HPDE6-E6E7 (cell line): Measurements from ENCODE around the gene XRCC4.
A peak's percentile ranks its signal among the peaks of the same experiment; 100 is the strongest.
"Not testable (repeated sequence)": the region's sequence is repeated elsewhere in the genome, so short reads cannot be mapped to it uniquely, and the experiment has no call there.

Experiments
- DNase-seq: peaks from one replicate; pipeline ENCODE4 v3.0.0; 2011; ENCODE audit warnings: missing footprints; ENCODE audit errors: extremely low spot score

The XRCC4 gene

GRCh38 chr5:83076742-83077661 is at the start of gene XRCC4, which contains the start of gene TMEM167A:
TSS of gene XRCC4 (plus strand) at chr5:83077547. CDS start at chr5:83104920, 27,373 bp downstream.
TSS of gene TMEM167A (minus strand) at chr5:83077394. CDS start at chr5:83077323, 71 bp downstream.
- DNase-seq = peak; percentile 99

DNA sequence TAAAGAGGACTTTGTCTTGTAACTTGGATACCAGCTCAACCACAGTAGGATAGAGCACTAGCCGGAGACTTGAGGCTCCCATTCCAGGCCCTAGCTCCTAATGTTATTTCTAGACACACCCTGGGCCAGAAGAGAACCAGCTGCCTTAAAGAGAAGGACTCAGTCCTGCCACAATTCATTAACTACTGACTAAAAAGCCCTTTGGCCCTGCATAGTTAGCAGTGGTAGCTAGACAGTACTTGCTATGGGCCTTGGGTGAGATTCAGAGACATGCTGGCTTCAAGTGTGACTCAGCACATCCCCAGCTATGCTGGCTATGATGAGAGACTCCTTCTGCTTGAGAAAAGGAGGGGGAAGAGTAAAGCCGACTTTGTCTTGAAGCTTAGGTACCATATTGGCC is 47.4 kb upstream of the XRCC4 start:
- DNase-seq = no peak

- DNase-seq = no peak
Measured at GRCh38 chr5:83031381-83031780, 46.0 kb upstream of the XRCC4 start.

GRCh38 chr5:83034036-83034435 is 43.3 kb upstream of the XRCC4 start:
- no peak for DNase-seq

- DNase-seq = no peak
Measured at GRCh38 chr5:83034528-83035207, 42.7 kb upstream of the XRCC4 start.

GRCh38 chr5:83035373-83036100 is 41.8 kb upstream of the XRCC4 start:
- no peak for DNase-seq

GRCh38 chr5:83036991-83037575 is 40.3 kb upstream of the XRCC4 start:
- DNase-seq = no peak

GRCh38 chr5:83038924-83039323 is 38.4 kb upstream of the XRCC4 start:
- DNase-seq = no peak

DNA sequence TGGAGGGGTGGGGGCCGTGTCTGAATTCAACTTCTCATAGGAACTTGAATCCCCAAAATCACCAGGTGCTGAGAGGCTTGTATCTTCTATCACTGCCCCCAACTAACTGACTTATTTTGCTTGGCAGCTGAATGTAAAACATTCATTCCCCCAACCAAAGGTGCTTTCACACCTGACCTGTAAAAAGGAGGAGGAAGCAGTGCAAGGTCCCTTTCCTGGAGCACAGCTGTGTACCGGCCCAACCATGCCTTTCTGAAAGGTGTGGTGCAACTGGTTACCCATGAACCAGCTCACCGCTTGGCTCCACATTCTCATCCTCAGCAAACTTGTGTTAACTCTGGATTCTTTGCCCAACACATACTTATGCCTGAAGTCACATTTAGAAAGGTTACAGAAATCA is 34.8 kb upstream of the XRCC4 start:
- no peak for DNase-seq

DNA sequence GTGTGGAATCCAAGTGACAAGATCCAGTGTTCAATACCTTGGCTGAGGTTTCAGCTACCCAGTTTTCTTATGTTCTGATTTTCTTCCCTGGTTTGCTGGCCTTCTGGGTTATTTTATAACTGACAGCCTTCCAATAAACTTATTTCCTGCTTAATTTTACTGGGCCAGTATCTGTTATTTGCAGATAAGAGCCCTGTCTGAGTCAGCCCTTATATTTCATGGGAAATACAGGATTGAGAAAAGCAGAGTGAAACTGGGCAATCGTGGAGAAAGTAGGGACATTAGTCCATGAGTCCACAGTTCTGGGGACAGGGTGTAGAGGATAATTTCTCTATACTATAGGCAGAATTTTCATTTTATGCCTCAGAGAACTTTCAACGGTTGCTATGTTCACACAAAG is 32.4 kb upstream of the XRCC4 start:
- DNase-seq = no peak

DNA sequence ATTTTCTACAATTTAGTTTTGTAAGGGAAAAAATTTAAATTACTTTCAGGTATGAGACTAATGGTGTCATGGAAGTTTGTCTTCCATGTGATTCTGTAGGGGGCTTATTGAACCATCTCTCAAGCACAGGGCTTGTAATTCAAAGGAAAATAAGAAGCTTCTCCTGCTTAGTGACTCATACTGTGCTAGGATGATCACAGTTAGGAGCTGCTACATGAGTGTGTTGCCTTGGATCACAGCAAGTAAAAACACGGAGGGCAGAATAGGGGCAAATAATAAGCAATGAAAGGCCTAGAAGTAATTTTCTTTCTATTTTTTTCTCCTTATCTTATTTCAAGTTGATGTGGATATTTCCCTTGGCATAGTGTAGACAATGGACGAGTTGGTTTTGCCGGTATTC is 29.1 kb upstream of the XRCC4 start:
- no peak for DNase-seq

DNA sequence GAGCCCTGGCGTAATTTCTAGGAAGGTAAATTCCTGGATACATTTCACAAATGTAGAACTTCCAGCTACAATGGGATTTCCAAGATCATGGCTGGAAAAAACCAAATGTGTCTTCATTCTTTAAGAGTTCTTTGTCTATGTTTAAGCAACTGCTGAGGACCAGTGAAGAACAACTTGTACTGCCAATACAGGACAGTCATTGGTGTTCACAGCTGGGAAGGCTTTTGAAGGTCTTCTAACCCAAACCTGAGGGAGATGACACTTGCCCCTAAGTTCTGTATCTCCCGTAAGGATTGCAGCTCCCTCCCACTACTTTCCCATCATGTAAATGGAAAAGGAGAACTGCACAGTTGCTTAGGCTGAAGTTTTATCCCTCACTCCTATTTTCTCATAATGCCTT is 28.5 kb upstream of the XRCC4 start:
- DNase-seq = no peak

DNA sequence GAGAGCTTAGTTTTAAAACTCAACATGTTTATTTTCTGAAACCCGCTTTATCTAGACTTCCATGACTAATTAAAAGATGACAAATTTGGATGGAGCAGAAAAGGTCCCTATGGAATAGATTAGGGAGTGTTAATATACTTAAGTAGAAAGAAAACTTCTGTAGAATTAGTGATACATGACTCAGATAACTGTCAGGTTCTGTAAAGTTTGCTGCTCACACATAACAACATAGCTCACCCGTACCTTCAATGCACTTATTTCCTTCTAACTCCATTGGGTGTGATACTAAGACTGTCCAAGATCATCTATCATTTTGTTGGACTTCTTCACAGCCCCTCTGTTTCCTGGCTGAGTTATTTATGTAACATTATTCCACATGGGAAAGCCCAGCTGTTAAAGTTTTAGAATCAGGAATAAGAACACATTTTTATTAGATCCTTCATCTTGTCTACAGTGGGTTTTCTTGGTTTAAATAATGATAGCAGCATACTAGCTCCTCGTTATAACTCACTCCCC is 27.9 kb upstream of the XRCC4 start:
- no peak for DNase-seq

DNA sequence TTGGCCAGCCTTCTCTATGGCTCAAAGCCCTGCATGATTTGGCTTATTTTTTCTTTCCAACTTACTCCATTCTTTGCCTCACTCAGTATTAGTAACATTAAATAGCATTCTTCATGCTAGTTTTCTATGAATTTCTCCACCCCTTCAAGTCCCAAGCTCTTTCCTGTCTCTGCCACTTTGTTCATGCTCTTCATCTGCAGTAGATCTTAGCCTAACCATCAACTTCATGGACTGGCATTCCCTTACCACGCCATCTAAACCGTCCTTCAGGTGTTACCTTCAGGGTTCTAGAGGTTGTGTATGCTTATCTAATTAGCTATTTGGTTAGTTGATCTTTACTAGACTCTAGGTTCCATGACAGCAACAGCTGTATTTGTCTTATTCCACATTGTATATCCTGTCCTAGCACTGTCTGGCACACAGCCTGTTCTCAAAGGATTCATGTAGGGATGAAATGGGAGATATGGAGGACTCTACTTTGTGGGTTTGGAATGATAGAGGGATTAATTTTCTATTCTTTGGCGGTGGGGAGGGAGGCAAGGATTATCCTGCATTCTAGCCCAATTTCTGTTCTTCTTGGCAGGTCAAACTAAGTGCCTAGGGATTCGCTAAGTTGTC is 26.5 kb upstream of the XRCC4 start:
- DNase-seq = no peak

DNA sequence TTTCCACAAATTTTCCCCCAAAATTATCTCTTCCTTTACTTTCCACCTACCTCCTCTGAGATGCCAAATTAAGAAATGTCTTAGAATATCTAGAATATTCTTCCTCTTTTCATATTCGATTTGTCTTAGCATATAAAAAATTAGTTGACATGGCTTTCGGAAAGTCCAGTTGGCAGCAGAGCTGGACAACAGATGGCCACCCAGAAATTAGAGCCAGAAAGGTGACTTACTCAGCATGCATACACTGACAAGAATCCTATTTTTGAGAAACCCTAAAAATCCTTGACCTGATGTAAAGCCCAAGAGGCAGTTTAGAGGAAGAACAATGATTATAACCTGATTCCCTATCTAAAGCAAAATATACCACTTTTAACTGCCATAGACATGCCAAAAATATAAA is 22.2 kb upstream of the XRCC4 start:
- DNase-seq = no peak

DNA sequence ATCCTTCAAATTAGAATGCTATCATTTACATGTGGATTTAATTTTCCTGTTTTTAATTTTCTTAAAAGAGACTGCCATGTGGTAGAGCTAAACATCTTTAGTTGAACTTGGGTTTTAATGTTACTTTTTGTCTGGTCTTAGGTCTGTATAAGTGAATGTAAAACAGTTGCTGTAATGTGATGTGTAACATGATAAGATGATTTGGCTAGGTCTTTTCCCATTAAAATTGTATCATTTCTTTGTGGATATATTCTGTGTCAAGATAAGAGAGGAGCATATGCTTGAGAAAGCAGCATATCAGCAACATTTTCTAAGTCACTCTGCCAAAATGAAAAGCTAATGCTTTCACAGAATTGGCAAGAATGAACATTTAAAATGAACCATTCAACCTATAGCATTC is 18.6 kb upstream of the XRCC4 start:
- no peak for DNase-seq

DNA sequence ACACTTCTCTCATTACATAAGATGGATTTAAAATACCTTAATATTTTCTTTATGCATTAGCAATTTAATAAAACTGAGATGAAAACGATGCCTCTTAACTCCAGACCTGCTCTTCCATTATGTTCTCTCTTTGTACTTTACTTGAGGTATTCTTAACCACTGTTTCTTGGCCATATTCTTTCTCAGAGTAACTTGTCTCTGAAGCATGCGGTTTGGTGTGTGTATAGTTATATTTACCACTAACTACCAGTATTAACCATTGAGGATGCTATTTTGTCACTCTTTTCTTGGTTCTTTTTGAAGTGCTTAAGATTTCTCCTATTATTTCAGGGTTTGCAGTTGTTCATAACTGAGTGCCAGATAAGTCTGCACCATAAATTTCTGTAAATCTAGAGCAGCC is 18.0 kb upstream of the XRCC4 start:
- no peak for DNase-seq

DNA sequence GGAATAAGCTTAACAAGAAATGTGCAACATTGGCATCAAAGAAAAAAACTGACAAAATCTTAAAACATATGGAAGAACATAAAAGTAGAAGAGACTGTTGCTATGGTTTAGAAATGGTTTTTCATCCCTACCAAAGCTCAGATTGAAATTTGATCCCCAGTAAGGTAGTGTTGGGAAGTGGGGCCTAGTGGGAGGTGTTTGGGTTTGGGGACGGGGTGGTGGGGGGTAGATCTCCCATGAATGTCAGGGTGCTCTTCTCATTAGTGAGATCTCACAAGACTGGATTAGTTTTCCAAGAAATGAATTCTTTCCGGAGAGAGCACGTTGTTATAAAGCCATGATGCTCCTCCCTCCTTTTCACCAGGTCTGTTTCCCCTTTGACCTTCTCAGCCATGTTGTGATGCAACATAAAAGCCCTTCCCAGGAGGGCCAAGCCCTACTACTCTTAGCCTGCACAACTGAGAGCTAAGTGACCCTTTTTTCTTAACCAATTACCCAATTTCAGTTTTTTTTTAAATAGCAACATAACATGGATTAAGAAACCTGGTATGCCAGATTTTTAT is 10.7 kb upstream of the XRCC4 start:
- no peak for DNase-seq

GRCh38 chr5:83067377-83067776 is 10.0 kb upstream of the XRCC4 start:
- not testable (repeated sequence) for DNase-seq

GRCh38 chr5:83069096-83069799 is 8.1 kb upstream of the XRCC4 start:
- no peak for DNase-seq
